IPS-20b (cell line): ENCODE results near the gene MALAT1.

Source experiments
- H3K27ac ChIP-seq: one replicate; pipeline ENCODE4 v1.5.1; 2013; ENCODE audit warnings: low read length
- H3K27me3 ChIP-seq: 2 replicates; pipeline ENCODE4 v1.6.1; 2013; ENCODE audit warnings: mild to moderate bottlenecking, low read length, inconsistent platforms; ENCODE audit not compliant: insufficient read depth
- H3K36me3 ChIP-seq: 2 replicates; pipeline ENCODE4 v1.6.1; 2013; ENCODE audit warnings: low read depth, mild to moderate bottlenecking, inconsistent platforms, low read length, moderate library complexity; ENCODE audit not compliant: insufficient read depth
- H3K4me1 ChIP-seq: 2 replicates; pipeline ENCODE4 v1.6.1; 2013; ENCODE audit warnings: mild to moderate bottlenecking, control low read depth, inconsistent platforms, low read length, moderate library complexity; ENCODE audit not compliant: insufficient read depth
- H3K4me3 ChIP-seq: 2 replicates; pipeline ENCODE4 v1.5.1; 2013; ENCODE audit warnings: mild to moderate bottlenecking, low read length, inconsistent platforms
- H3K9ac ChIP-seq: 2 replicates; pipeline ENCODE4 v1.6.1; 2013; ENCODE audit warnings: low read depth, mild to moderate bottlenecking, inconsistent platforms, low read length, moderate library complexity
- H3K9me3 ChIP-seq: 2 replicates; pipeline ENCODE4 v1.6.1; 2013; ENCODE audit warnings: mild to moderate bottlenecking, low read depth, low read length, inconsistent platforms; ENCODE audit not compliant: insufficient read depth

Gene MALAT1

DNA sequence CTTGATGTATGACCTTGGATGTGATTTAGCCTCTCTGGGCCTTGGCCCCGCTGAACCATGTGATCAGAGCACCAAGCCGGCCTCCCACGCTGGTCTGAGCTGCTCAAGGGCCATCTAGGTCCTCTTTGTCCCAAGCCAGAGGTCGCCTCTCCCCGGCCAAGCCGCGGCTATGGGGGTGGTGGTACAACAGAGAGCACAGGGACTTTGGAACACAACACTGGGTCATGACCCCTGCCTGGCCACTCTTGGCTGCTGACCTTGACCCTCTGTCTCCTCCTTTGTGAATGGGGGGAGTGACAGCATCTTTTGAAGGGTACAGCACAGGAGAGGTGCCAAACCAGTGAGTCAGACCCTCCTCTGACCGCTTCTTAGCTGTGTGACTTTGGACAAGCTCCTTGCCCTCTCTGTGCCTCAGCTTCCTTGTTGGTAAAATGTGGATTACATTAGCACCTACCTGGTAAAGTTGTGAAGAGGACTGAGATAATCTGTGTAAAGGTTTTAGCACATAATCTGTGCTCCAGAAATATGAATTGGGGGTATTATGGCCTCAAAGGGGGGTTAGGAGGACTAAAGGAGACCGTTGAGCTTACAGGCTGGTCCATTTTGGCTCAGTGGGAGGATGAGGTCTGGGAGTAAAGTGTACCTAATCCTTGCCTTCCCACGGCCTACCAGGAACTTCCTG lies 30.8 kb downstream of the MALAT1 start:
- Histone ChIP-seq H3K27me3 (no peaks in the 10 kb centered on the region), H3K4me3 (no peak overlapping the region), H3K9me3 (no peaks in the 10 kb centered on the region), H3K9ac (no peak overlapping the region), H3K4me1 (no peaks in the 10 kb centered on the region), H3K36me3 (peaks cover 39% of the 10 kb centered on the region), H3K27ac (no peak overlapping the region)

DNA sequence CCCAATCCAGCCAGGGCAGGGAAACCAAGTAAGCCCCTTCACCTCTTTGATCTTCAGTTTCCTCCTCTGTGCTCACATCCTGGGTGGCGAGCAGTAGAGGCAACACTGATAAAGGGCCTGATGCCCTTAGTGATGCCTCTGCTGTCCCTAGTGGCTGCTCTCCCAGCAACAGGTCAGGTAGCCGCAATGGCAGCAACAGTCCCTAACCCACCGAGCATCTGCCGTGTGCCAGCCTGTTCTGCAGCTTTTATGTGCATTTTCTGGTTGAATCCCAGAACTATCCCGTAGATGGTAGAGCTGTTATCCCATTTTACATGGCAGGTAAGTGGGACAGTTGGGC lies 31.3 kb downstream of the MALAT1 start:
- H3K36me3 ChIP-seq: peaks cover 39% of the 10 kb centered on the region
- no peak overlapping the region for H3K4me3 ChIP-seq
- H3K27ac ChIP-seq: no peak overlapping the region
- H3K27me3 ChIP-seq: no peaks in the 10 kb centered on the region
- H3K9me3 ChIP-seq: no peaks in the 10 kb centered on the region
- no peaks in the 10 kb centered on the region for H3K4me1 ChIP-seq
- H3K9ac ChIP-seq: no peak overlapping the region

DNA sequence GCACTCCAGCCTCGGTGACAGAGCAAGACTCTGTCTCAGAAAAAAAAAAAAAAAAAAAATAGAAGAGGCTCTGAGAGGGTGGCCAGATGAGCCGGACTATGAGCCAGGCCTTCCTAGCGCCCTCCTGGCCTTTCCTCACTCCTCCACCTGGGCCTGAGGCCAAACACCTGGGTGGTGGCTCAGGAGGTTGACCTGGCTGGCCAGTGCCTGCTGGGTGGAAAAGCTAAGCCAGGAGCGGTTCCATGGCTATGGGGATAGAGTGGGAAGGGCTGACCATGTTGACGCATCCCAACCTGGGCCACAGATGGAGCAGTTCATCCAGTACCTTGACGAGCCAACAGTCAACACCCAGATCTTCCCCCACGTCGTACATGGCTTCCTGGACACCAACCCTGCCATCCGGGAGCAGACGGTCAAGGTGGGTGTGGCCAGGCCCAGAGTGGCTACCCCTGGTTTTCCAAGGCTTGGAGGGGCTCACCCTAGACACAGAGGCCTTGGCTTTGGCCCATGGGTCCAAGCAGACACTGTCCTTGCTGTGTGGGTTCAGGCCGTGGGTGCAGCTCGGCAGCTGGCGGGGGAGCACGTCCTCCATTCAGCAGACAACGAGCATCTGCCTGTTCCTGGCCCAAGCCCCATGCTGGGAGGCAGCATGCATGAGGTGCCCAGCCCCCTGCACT lies 33.7 kb downstream of the MALAT1 start:
- Histone ChIP-seq H3K9ac (no peak overlapping the region), H3K27ac (no peak overlapping the region), H3K9me3 (no peaks in the 10 kb centered on the region), H3K36me3 (peaks cover 42% of the 10 kb centered on the region), H3K4me3 (no peak overlapping the region), H3K4me1 (no peaks in the 10 kb centered on the region), H3K27me3 (no peaks in the 10 kb centered on the region; the same call in 1 of the 2 replicates)

DNA sequence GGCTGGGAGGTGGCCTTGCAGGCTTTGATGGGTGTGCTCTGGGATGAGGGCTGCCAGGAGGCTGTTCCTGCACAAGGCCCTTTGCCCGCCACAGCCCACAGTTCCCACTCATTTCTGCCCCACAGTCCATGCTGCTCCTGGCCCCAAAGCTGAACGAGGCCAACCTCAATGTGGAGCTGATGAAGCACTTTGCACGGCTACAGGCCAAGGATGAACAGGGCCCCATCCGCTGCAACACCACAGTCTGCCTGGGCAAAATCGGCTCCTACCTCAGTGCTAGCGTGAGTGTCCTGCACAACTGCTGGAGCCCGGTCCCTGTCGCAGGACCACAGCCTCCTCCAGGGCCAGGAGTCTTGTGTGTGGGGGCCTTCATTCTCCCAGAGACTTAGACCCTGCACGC lies 36.3 kb downstream of the MALAT1 start:
- Histone ChIP-seq H3K4me3 (no peak overlapping the region), H3K9ac (no peak overlapping the region), H3K27ac (no peak overlapping the region), H3K27me3 (peaks cover 25% of the 10 kb centered on the region), H3K9me3 (no peaks in the 10 kb centered on the region), H3K36me3 (peaks cover 37% of the 10 kb centered on the region), H3K4me1 (no peaks in the 10 kb centered on the region)

DNA sequence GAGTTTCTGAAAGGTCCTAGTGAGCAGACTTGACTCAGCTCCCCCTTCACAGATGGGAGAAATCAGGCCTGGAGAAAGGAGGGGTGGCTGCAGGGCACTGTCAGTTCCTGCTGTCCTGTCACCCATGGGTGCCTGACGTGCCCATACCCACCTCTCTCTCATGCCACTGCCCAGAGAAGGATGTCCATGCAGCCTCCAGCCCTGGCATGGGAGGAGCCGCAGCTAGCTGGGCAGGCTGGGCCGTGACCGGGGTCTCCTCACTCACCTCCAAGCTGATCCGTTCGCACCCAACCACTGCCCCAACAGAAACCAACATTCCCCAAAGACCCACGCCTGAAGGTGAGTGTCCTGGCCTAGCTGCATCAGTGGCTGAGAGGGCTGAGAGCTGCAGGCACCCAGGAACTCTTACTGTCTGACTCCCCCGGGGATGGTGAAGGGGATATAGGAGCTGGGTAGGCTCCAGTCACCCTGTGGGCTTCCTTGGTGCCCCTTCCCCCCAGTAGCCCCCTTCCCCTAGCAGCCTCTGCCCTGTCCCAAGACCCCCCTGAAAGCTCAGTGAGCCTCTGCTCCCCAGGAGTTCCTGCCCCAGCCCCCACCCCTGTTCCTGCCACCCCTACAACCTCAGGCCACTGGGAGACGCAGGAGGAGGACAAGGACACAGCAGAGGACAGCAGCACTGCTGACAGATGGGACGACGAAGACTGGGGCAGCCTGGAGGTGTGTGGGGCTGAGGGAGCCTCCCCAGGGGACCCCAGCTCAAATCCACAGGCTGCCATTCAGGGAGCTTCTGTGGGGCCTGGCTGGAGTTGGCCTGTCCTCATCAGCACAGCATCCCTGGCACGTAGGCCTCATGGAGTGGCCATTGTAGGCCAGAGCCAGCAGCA lies 37.8 kb downstream of the MALAT1 start:
- Histone ChIP-seq H3K27ac (no peak overlapping the region), H3K4me1 (no peaks in the 10 kb centered on the region), H3K27me3 (peaks cover 39% of the 10 kb centered on the region), H3K9ac (no peak overlapping the region), H3K9me3 (no peaks in the 10 kb centered on the region), H3K36me3 (peaks cover 22% of the 10 kb centered on the region), H3K4me3 (no peak overlapping the region)

DNA sequence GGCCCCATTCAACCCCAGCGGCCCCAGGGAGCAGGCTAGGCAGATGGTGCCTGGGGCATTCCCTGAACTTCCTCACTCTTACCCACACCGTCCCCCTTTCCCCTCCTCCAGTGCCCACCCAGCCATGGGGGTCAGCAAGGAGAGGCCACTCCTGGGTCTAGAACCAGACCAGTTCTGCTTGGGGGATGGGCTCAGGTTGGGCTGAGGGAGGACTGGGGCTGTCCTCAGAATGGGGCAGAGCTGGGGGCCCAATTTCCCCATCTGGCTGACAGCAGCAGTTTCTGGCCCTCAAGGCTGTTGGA lies 38.4 kb downstream of the MALAT1 start:
- Histone ChIP-seq H3K4me3 (no peak overlapping the region), H3K27ac (no peak overlapping the region), H3K9ac (no peak overlapping the region), H3K4me1 (no peaks in the 10 kb centered on the region), H3K27me3 (peaks cover 45% of the 10 kb centered on the region), H3K9me3 (no peaks in the 10 kb centered on the region), H3K36me3 (peaks cover 19% of the 10 kb centered on the region)

DNA sequence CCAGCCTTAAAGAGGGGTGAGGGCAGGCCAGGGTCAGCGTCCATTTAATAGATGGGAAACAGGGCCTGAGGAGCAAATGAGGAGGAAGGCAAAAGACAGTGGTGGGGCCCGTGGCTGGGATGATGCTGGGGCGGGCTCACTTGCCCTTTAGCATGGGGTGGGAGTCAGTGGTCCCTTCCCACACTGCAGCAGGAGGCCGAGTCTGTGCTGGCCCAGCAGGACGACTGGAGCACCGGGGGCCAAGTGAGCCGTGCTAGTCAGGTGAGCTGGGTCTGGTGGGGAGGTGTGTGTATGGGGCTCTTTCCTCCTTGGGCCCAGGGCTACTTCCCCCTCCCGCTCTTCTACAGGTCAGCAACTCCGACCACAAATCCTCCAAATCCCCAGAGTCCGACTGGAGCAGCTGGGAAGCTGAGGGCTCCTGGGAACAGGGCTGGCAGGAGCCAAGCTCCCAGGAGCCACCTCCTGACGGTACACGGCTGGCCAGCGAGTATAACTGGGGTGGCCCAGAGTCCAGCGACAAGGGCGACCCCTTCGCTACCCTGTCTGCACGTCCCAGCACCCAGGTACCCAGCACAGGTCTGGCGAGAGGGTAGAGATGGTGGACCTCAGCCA lies 38.9 kb downstream of the MALAT1 start:
- peaks cover 46% of the 10 kb centered on the region for H3K27me3 ChIP-seq
- H3K4me1 ChIP-seq: no peaks in the 10 kb centered on the region
- H3K4me3 ChIP-seq: no peak overlapping the region
- no peak overlapping the region for H3K27ac ChIP-seq
- H3K36me3 ChIP-seq: peaks cover 15% of the 10 kb centered on the region
- H3K9ac ChIP-seq: no peak overlapping the region
- no peaks in the 10 kb centered on the region for H3K9me3 ChIP-seq

DNA sequence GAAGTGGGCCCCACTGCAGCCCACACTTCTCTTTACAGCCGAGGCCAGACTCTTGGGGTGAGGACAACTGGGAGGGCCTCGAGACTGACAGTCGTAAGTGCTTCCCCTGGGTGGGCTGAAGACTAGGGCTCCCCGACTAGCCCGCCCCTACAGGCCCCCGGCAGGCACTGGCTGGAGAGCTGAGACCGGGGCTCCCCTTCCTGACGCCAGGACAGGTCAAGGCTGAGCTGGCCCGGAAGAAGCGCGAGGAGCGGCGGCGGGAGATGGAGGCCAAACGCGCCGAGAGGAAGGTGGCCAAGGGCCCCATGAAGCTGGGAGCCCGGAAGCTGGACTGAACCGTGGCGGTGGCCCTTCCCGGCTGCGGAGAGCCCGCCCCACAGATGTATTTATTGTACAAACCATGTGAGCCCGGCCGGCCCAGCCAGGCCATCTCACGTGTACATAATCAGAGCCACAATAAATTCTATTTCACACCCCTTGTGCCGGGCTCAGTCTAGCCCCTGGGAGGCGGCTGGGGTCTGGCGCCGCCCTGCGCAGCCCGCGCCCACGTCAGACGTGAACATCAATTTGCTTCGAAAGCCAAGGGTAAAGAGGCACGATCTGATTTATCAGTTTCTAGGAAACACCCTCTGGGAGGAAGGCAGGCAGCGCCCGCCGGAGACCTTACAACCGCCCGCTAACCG lies 39.5 kb downstream of the MALAT1 start:
- no peaks in the 10 kb centered on the region for H3K9me3 ChIP-seq
- no peak overlapping the region for H3K27ac ChIP-seq
- peak overlapping the region; percentile 72; the same call in 1 of the 2 replicates for H3K4me3 ChIP-seq
- H3K36me3 ChIP-seq: peaks cover 9% of the 10 kb centered on the region
- no peaks in the 10 kb centered on the region for H3K4me1 ChIP-seq
- no peak overlapping the region for H3K9ac ChIP-seq
- peaks cover 53% of the 10 kb centered on the region for H3K27me3 ChIP-seq

DNA sequence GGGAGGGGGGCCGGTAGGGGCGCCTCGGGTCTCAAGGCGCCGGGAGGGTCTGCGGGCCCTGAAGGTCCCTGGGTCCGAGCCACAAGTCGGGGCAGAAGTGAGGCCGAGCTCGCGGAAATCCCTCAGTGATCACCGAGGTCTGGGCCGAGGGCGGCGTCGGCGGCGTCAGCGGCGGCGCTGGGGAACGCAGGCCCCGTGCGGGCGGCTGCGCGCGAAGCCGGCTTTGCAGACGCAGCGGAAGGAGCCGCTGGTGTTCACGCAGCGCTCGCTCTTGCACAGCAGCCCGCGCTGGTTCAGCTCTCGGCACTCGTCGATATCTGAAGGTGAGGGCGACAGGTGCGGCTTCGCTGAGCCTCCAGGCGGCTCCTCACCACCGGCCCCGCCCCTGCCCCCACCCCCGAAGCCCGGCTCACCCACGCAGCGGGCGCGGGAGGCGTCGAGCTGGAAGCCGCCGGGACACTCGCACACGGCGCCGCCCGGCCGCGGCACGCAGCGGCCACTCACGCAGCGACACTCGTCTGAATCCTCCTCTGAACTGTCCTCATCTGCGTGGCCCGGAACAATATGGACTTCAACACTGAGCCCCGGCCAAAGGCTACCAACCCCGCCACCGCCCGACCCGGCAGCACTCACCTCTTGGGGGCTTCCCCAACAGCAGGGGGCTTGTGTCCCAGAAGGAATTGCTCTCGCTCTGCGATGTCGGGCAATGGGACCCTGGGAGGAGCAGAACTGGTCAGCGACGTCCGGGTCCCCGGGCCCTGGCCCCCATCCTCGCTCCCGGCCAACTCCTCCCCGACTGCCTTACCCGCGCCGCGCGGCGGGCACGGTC lies 40.3 kb downstream of the MALAT1 start:
- peak overlapping the region; percentile 72; the same call in 1 of the 2 replicates for H3K4me3 ChIP-seq
- H3K9ac ChIP-seq: no peak overlapping the region
- peaks cover 58% of the 10 kb centered on the region for H3K27me3 ChIP-seq
- H3K9me3 ChIP-seq: no peaks in the 10 kb centered on the region
- no peak overlapping the region for H3K27ac ChIP-seq
- no peaks in the 10 kb centered on the region for H3K4me1 ChIP-seq
- peaks cover 9% of the 10 kb centered on the region; the same call in 1 of the 2 replicates for H3K36me3 ChIP-seq

DNA sequence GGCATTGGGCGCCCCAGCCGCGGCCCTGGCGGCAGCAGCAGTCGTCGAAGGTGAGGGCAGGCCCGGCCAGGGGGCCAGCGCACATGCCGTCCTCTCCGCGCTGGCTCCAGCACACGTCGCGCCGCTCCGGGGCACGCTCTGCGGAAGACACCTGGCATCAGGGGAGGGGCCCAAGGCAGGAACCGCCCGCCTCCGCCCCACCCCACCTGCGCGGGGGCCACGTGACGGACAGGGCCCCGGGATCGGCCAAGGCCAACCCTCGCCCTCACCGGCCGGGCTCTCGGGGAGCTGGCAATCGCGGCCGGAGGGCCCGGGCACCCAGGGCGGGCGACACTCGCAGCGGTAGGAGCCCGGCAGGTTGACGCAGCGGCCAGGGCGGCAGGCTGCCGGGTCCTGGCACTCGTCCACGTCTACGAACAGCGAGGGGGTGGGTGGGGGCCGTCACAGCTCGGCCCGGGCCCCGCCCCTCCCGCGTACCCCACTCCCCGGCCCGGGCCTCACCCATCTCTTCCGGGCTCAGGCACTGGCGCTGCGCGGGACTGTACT lies 41.0 kb downstream of the MALAT1 start:
- Histone ChIP-seq H3K27ac (no peak overlapping the region), H3K4me1 (no peaks in the 10 kb centered on the region), H3K27me3 (peaks cover 65% of the 10 kb centered on the region), H3K9ac (no peak overlapping the region), H3K9me3 (no peaks in the 10 kb centered on the region), H3K4me3 (peak overlapping the region; percentile 72), H3K36me3 (peaks cover 9% of the 10 kb centered on the region; the same call in 1 of the 2 replicates)
